IPS DF 4.7 (cell line): ENCODE data around the gene PRPF19.

Experiments used
- DNase-seq: peaks from one replicate; pipeline ENCODE4 v3.0.0-alpha.2; 2013; ENCODE audit warnings: low spot score; ENCODE audit errors: extremely low read depth

PRPF19 gene

GRCh38 chr11:60937811-60938210, 31.4 kb upstream of the PRPF19 start:
- no peak for DNase-seq

- DNase-seq = no peak
Measured at GRCh38 chr11:60937144-60937527, 30.8 kb upstream of the PRPF19 start.

GRCh38 chr11:60936467-60937143, 30.2 kb upstream of the PRPF19 start:
- DNase-seq = no peak

- no peak for DNase-seq
Measured at GRCh38 chr11:60935676-60936442, 29.5 kb upstream of the PRPF19 start.

GRCh38 chr11:60934790-60935605, 28.6 kb upstream of the PRPF19 start:
- no peak for DNase-seq

GRCh38 chr11:60934124-60934789, 27.9 kb upstream of the PRPF19 start:
- DNase-seq = no peak

GRCh38 chr11:60933416-60934123, 27.2 kb upstream of the PRPF19 start:
- no peak for DNase-seq

GRCh38 chr11:60932605-60933356, 26.4 kb upstream of the PRPF19 start:
- no peak for DNase-seq

- no peak for DNase-seq
Measured at GRCh38 chr11:60931917-60932316, 25.5 kb upstream of the PRPF19 start.

- no peak for DNase-seq
Measured at GRCh38 chr11:60930394-60930793, 24.0 kb upstream of the PRPF19 start.

GRCh38 chr11:60929764-60930163, 23.4 kb upstream of the PRPF19 start:
- no peak for DNase-seq

- no peak for DNase-seq
Measured at GRCh38 chr11:60928563-60929001, 22.2 kb upstream of the PRPF19 start.

- no peak for DNase-seq
Measured at GRCh38 chr11:60927600-60927999, 21.2 kb upstream of the PRPF19 start.

GRCh38 chr11:60927061-60927592, 20.7 kb upstream of the PRPF19 start:
- DNase-seq = no peak

GRCh38 chr11:60926500-60926899, 20.1 kb upstream of the PRPF19 start:
- DNase-seq = no peak

- DNase-seq = no peak
Measured at GRCh38 chr11:60925868-60926267, 19.5 kb upstream of the PRPF19 start.

GRCh38 chr11:60924906-60925853, 18.8 kb upstream of the PRPF19 start:
- DNase-seq = no peak

- no peak for DNase-seq
Measured at GRCh38 chr11:60924110-60924905, 17.9 kb upstream of the PRPF19 start, which contains the start of gene TMEM132A. TMEM132A (plus strand) TSS chr11:60924460; CDS start chr11:60924634, 174 bp downstream.
